Kidney (tissue), 14 donors: ENCODE data around the gene TBC1D23. TPM values are rescaled to one million over a fixed set of nuclear protein-coding genes. Genes with fewer than 3 reads are reported as not detected.

ENCODE experiments used
- DNase-seq, 5 donors: peaks; one replicate each; pipeline ENCODE4 v3.0.0-alpha.2; 2013 to 2020
- FAIRE-seq: peaks from 2 replicates; lab custom pipeline; 2012; peaks lifted over from hg19 to GRCh38; lab: Jason Lieb, UNC
- H3K27ac ChIP-seq, 2 donors: one replicate each; pipeline ENCODE4 v1.7.0; 2013; ENCODE audit warnings: low read depth in 2 of 2, low read length in 2 of 2, inconsistent platforms in 1 of 2
- H3K27me3 ChIP-seq: one replicate; pipeline ENCODE4 v1.7.1; 2013; ENCODE audit warnings: low read length, inconsistent platforms; ENCODE audit not compliant: control insufficient read depth, insufficient read depth
- H3K36me3 ChIP-seq, 3 donors: one replicate each; pipeline versions ENCODE4 v1.7.0 to v1.7.1; 2013; ENCODE audit warnings: low read length in 3 of 3, control low read depth in 1 of 3, inconsistent platforms in 1 of 3; ENCODE audit not compliant: insufficient read depth in 3 of 3, control insufficient read depth in 2 of 3
- H3K4me1 ChIP-seq, 3 donors: one replicate each; pipeline versions ENCODE4 v1.7.0 to v1.7.1; 2013; ENCODE audit warnings: low read length in 3 of 3, inconsistent platforms in 1 of 3, low read depth in 1 of 3; ENCODE audit not compliant: control insufficient read depth in 2 of 3, insufficient read depth in 2 of 3
- H3K4me3 ChIP-seq, 3 donors: one replicate each; pipeline versions ENCODE4 v1.7.0 to v1.8.1; 2013; ENCODE audit warnings: low read length in 3 of 3, control low read depth in 1 of 3, inconsistent platforms in 1 of 3
- H3K9ac ChIP-seq, 3 donors: one replicate each; pipeline versions ENCODE4 v1.7.0 to v1.7.1; 2013; ENCODE audit warnings: low read length in 3 of 3, control low read depth in 1 of 3, inconsistent platforms in 1 of 3
- H3K9me3 ChIP-seq, 3 donors: one replicate each; pipeline versions ENCODE4 v1.7.0 to v1.7.1; 2013; ENCODE audit warnings: low read length in 3 of 3, control low read depth in 1 of 3, inconsistent platforms in 1 of 3; ENCODE audit not compliant: control insufficient read depth in 2 of 3, insufficient read depth in 1 of 3
- CTCF ChIP-seq: IDR thresholded peaks from 3 replicates; pipeline ENCODE4 v1.5.1; 2012; ENCODE audit warnings: mild to moderate bottlenecking, moderate library complexity, borderline replicate concordance; ENCODE audit not compliant: insufficient read depth; ENCODE audit errors: extremely low read depth
- intact Hi-C: fragments of 100-400 bp; cut with DNase I; formaldehyde crosslinking; loops from one replicate; pipeline ENCODE4 v1.11.1; 2022
- polyA plus RNA-seq: library from polyadenylated mRNA; stranded (reverse); fragments of 350-450 nt; fragmentation: Illumina TruSeq; extraction: RNeasy Lipid Tissue Mini Kit (QIAGEN cat#74804); gene quantifications from one replicate; pipeline ENCODE4 v1.2.3, GENCODE V29; 2014; ENCODE audit warnings: low read depth, low replicate concordance; ENCODE audit not compliant: insufficient read depth
- total RNA-seq: library from RNA; stranded (reverse); fragmentation: NEBNext Ultra II Directional; extraction: Animal tissue kit (Norgen Biotek cat#: 25700); gene quantifications from one replicate; pipeline ENCODE4 v1.2.1, GENCODE V29; 2021
- donor health status: control.
- donor health status: control.
- donor health status: control.
- donor health status: control.
- donor health status: control.
- donor health status: DM: yes; HTN: yes; CAD: no.
- donor health status: Normal renal cell carcinoma (clear cell type).

Gene TBC1D23
- total and polyA plus RNA-seq, 2 donors from 2014 or later: 18.0 to 46.9 TPM

DNA sequence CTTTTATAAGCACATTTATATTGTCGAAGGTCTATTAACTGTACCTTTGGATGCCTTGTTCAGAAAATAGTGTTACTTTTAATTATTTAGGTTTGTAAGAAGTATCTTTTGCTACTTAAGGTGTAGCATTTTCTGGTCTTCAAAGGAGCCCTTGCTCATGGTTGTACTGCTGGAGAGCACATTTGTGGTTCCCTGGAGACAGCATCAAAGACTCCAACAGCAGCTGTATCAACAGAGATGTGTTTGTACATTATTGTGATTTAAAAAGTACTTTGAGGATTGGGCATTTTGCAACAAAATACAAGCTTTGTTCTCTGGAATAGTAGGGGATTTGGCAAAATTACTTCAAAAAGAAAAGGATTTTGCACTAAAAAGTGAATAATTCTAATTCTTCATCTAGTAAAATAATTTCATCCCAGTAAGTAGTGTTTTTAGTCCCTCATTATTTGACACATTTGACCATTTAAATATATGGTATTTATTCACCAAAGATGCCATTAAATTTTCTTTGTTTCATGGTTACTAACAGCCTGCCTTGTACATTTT, 16.5 kb downstream of the TBC1D23 start:
- H3K9me3 ChIP-seq: no peaks in the 10 kb centered on the region
- H3K36me3 ChIP-seq: peaks cover 0 to 6% (median 2%) of the 10 kb centered on the region in 3 donors
- peak in 2 of 5 donors; percentile 5 to 24 for DNase-seq
- H3K27ac ChIP-seq: no peak overlapping the region
- no peak overlapping the region for H3K9ac ChIP-seq
- TF ChIP-seq CTCF: no peak
- no peak overlapping the region for H3K4me3 ChIP-seq
- H3K4me1 ChIP-seq: no peaks in the 10 kb centered on the region
- intact Hi-C loops: no loop called here
- H3K27me3 ChIP-seq: no peaks in the 10 kb centered on the region
- no peak for FAIRE-seq

GRCh38 chr3:100278910-100279309, 18.1 kb downstream of the TBC1D23 start:
- H3K36me3 ChIP-seq: peaks cover 0 to 12% (median 2%) of the 10 kb centered on the region in 3 donors
- H3K9me3 ChIP-seq: no peaks in the 10 kb centered on the region
- no peak for TF ChIP-seq CTCF
- no peak for DNase-seq
- intact Hi-C loops: no loop called here
- no peak for FAIRE-seq
- H3K27me3 ChIP-seq: no peaks in the 10 kb centered on the region
- no peak overlapping the region for H3K9ac ChIP-seq
- no peak overlapping the region for H3K4me3 ChIP-seq
- no peak overlapping the region for H3K27ac ChIP-seq
- H3K4me1 ChIP-seq: no peaks in the 10 kb centered on the region

DNA sequence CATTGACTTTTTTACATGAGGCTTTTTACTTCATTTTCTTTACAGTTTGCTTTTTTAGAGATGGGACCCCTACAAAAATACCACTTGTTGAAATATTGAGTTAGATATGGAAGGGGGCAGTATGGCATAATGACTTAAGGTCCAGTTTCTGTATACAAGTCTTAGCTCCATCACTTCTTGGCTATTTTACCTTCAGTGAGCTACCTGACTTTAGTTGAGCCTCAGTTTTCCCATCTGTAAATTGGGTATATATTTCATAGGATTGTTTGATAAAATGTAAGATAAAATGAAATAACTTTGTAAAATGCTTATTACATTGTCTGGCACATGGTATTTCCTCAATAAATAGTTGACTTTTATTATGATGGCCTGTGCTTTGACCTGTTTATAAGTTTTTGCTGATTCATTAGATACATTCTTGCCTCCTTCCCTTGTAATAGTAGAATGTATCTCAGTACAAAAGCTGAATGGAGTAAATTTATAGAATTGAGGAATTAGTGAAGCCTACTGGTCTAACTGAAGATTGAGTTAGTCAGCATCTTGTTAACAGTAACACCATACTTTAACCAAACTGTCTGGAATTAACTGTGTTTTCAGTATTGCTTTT, 27.6 kb downstream of the TBC1D23 start:
- no peaks in the 10 kb centered on the region for H3K9me3 ChIP-seq
- H3K36me3 ChIP-seq: peaks cover 2 to 24% (median 2%) of the 10 kb centered on the region in 3 donors
- FAIRE-seq: no peak
- no peak overlapping the region for H3K9ac ChIP-seq
- no peaks in the 10 kb centered on the region for H3K27me3 ChIP-seq
- intact Hi-C loops: no loop called here
- no peak for DNase-seq
- H3K4me3 ChIP-seq: no peak overlapping the region
- no peak overlapping the region for H3K27ac ChIP-seq
- H3K4me1 ChIP-seq: no peaks in the 10 kb centered on the region
- TF ChIP-seq CTCF: no peak
